Brain microvascular endothelial cell (primary cell): Measurements from ENCODE around the gene HNRNPLL.

Source experiments
- DNase-seq: peaks from one replicate; pipeline ENCODE4 v3.0.0-alpha.2; 2020
- H3K27ac ChIP-seq: fragments of 250-450 bp; sonication (Bioruptor Pico); 2 replicates; pipeline ENCODE4 v1.5.1; 2020; ENCODE audit warnings: mild to moderate bottlenecking, moderate library complexity
- H3K27me3 ChIP-seq: fragments of 250-450 bp; sonication (Bioruptor Pico); replicated peaks from 2 replicates; pipeline ENCODE4 v1.5.1; 2020; ENCODE audit warnings: mild to moderate bottlenecking
- H3K36me3 ChIP-seq: fragments of 250-450 bp; sonication (Bioruptor Pico); replicated peaks from 2 replicates; pipeline ENCODE4 v1.5.1; 2020; ENCODE audit warnings: mild to moderate bottlenecking
- H3K4me3 ChIP-seq: 2 replicates; pipeline ENCODE4 v1.5.1; 2011; ENCODE audit warnings: low read depth, mild to moderate bottlenecking, control low read depth, low read length, moderate library complexity
- CTCF ChIP-seq: IDR thresholded peaks from 2 replicates; pipeline ENCODE4 v1.5.1; 2011; ENCODE audit warnings: low read depth, mild to moderate bottlenecking, moderate library complexity, low read length, control low read depth, inconsistent platforms; ENCODE audit errors: missing control alignments
- in situ Hi-C: cut with HindIII; loops from 2 replicates; pipeline ENCODE4 v1.10.0; 2017; ENCODE audit warnings: low sequenced_read_pairs, low pct_ligation_motif_present

The HNRNPLL gene

GRCh38 chr2:38591152-38591551 lies 11.6 kb downstream of the HNRNPLL start:
- Histone ChIP-seq H3K36me3 (no peaks in the 10 kb centered on the region), H3K4me3 (no peak overlapping the region), H3K27ac (no peak overlapping the region), H3K27me3 (no peaks in the 10 kb centered on the region)
- TF ChIP-seq CTCF: no peak
- in situ Hi-C loops: no loop called here
- no peak for DNase-seq

GRCh38 chr2:38590053-38590452 lies 12.7 kb downstream of the HNRNPLL start:
- Histone ChIP-seq H3K4me3 (no peak overlapping the region), H3K36me3 (peaks cover 3% of the 10 kb centered on the region), H3K27ac (no peak overlapping the region), H3K27me3 (no peaks in the 10 kb centered on the region)
- in situ Hi-C loops: no loop called here
- peak; percentile 12 for TF ChIP-seq CTCF
- no peak for DNase-seq

GRCh38 chr2:38586931-38587330 lies 15.8 kb downstream of the HNRNPLL start:
- H3K27me3 ChIP-seq: no peaks in the 10 kb centered on the region
- in situ Hi-C loops: no loop called here
- peaks cover 5% of the 10 kb centered on the region for H3K36me3 ChIP-seq
- no peak overlapping the region for H3K4me3 ChIP-seq
- DNase-seq: no peak
- no peak for TF ChIP-seq CTCF
- H3K27ac ChIP-seq: no peak overlapping the region

- H3K36me3 ChIP-seq: peaks cover 16% of the 10 kb centered on the region
- H3K27me3 ChIP-seq: no peaks in the 10 kb centered on the region
- no peak for TF ChIP-seq CTCF
- no peak overlapping the region for H3K27ac ChIP-seq
- in situ Hi-C loops: no loop called here
- H3K4me3 ChIP-seq: no peak overlapping the region
- no peak for DNase-seq
Observed at GRCh38 chr2:38584881-38585280, 17.8 kb downstream of the HNRNPLL start.

- Histone ChIP-seq H3K27me3 (no peaks in the 10 kb centered on the region), H3K4me3 (no peak overlapping the region), H3K36me3 (peaks cover 16% of the 10 kb centered on the region), H3K27ac (no peak overlapping the region)
- in situ Hi-C loops: no loop called here
- no peak for TF ChIP-seq CTCF
- no peak for DNase-seq
Observed at GRCh38 chr2:38583994-38584393, 18.7 kb downstream of the HNRNPLL start.

GRCh38 chr2:38583524-38583923 lies 19.2 kb downstream of the HNRNPLL start:
- in situ Hi-C loops: no loop called here
- Histone ChIP-seq H3K36me3 (peaks cover 16% of the 10 kb centered on the region), H3K4me3 (no peak overlapping the region), H3K27ac (no peak overlapping the region), H3K27me3 (no peaks in the 10 kb centered on the region)
- DNase-seq: no peak
- TF ChIP-seq CTCF: no peak
